A549 (cell line): Measurements from ENCODE around the gene PTPRF. TPM values are rescaled to one million over a fixed set of nuclear protein-coding genes. Genes with fewer than 3 reads are reported as not detected.

Experiments
- ATAC-seq, 2 experiments: fragments of 200-7000 bp in 1 of 2; fragments of >200 bp in 1 of 2; cut with Nextera tagmentation in 1 of 2; cut with Tn5 transposase in 1 of 2; 3 replicates each; pipeline versions ENCODE4 v1.8.0 to v1.9.1; 2018 to 2020; ENCODE audit warnings: mild to moderate bottlenecking in 1 of 2, moderate library complexity in 1 of 2
- CTCF ChIA-PET: fragments of 300-600 bp; sonication (Branson Sonifier 250); formaldehyde crosslinking; extraction: SDS; loops from one replicate; lab custom pipeline; 2021; ENCODE audit warnings: antibody characterized with exemption, inconsistent platforms; lab: Yijun Ruan, JAX
- POLR2A ChIA-PET: fragments of 350-600 bp; formaldehyde crosslinking; extraction: SDS; loops from one replicate; lab custom pipeline; 2021; ENCODE audit warnings: antibody characterized with exemption, inconsistent platforms; lab: Yijun Ruan, JAX
- DNase-seq, 2 experiments: peaks; one replicate each; pipeline versions ENCODE4 v3.0.0 to v3.0.0-alpha.2; 2011 to 2016; ENCODE audit warnings: low read depth in 1 of 2, low spot score in 1 of 2
- FAIRE-seq: peaks from 2 replicates; lab custom pipeline; 2011; peaks lifted over from hg19 to GRCh38; lab: Jason Lieb, UNC
- H3K27ac ChIP-seq, 2 experiments: fragments of >200 bp; sonication (Bioruptor Twin); formaldehyde crosslinking; 3 replicates each; pipeline ENCODE4 v1.5.1; 2016 to 2017
- H3K4me1 ChIP-seq: fragments of >200 bp; sonication (Bioruptor Twin); formaldehyde crosslinking; 3 replicates; pipeline ENCODE4 v1.6.1; 2016
- H3K4me2 ChIP-seq: fragments of >200 bp; sonication (Bioruptor Twin); formaldehyde crosslinking; 3 replicates; pipeline ENCODE4 v1.6.1; 2016
- H3K4me3 ChIP-seq: fragments of >200 bp; sonication (Bioruptor Twin); formaldehyde crosslinking; 3 replicates; pipeline ENCODE4 v1.5.1; 2016
- H3K9me3 ChIP-seq: fragments of >200 bp; sonication (Bioruptor Twin); formaldehyde crosslinking; 3 replicates; pipeline ENCODE4 v1.6.1; 2016
- BHLHE40 ChIP-seq: IDR thresholded peaks from 2 replicates; pipeline ENCODE4 v1.6.1; 2012; ENCODE audit warnings: low read depth, low read length, inconsistent platforms
- CBX2 ChIP-seq: fragments of 200-600 bp; sonication (generic); IDR thresholded peaks from 2 replicates; pipeline ENCODE4 v1.6.1; 2016; ENCODE audit warnings: low read depth, mild to moderate bottlenecking, borderline replicate concordance
- CEBPB ChIP-seq, 2 experiments: fragments of >200 bp in 1 of 2; sonication (Bioruptor Twin) in 1 of 2; formaldehyde crosslinking in 1 of 2; IDR thresholded peaks; 2 replicates each; pipeline ENCODE4 v1.6.1; 2012 to 2016
- CHD2 ChIP-seq: fragments of 150-350 bp; IDR thresholded peaks from 2 replicates; pipeline ENCODE4 v1.6.1; 2014; ENCODE audit warnings: low read length; ENCODE audit not compliant: partially characterized antibody
- EP300 ChIP-seq, 2 experiments: fragments of >200 bp; sonication (Bioruptor Twin); formaldehyde crosslinking; IDR thresholded peaks; 2 replicates in 1 of 2; 3 replicates in 1 of 2; pipeline ENCODE4 v1.6.1; 2016 to 2017
- HES2 ChIP-seq: fragments of >200 bp; sonication (Bioruptor Twin); formaldehyde crosslinking; IDR thresholded peaks from 2 replicates; pipeline ENCODE4 v1.6.1; 2016
- HMGXB4 ChIP-seq: fragments of 250-450 bp; sonication (Bioruptor Pico); IDR thresholded peaks from 2 replicates; pipeline ENCODE4 v1.5.0; 2021; ENCODE audit warnings: mild to moderate bottlenecking, moderate library complexity, borderline replicate concordance
- KDM1A ChIP-seq: fragments of 200-600 bp; sonication (generic); IDR thresholded peaks from 2 replicates; pipeline ENCODE4 v1.6.1; 2016; ENCODE audit warnings: low read depth, mild to moderate bottlenecking
- KDM5A ChIP-seq: fragments of 200-600 bp; sonication (generic); IDR thresholded peaks from 2 replicates; pipeline ENCODE4 v1.6.1; 2016; ENCODE audit warnings: antibody characterized with exemption, mild to moderate bottlenecking
- MAFK ChIP-seq: fragments of 450-650 bp; IDR thresholded peaks from 2 replicates; pipeline ENCODE4 v1.6.1; 2014; ENCODE audit not compliant: partially characterized antibody
- NPAS2 ChIP-seq: fragments of 250-450 bp; sonication (Bioruptor Pico); IDR thresholded peaks from 2 replicates; pipeline ENCODE4 v1.8.0; 2022; ENCODE audit warnings: mild to moderate bottlenecking, moderate library complexity, borderline replicate concordance
- RAD21 ChIP-seq, 2 experiments: fragments of >200 bp in 1 of 2; sonication (Bioruptor Twin) in 1 of 2; formaldehyde crosslinking in 1 of 2; IDR thresholded peaks in 1 of 2; conservative IDR thresholded peaks in 1 of 2; 2 replicates in 1 of 2; 3 replicates in 1 of 2; pipeline ENCODE4 v1.6.1; 2012 to 2018; ENCODE audit warnings: inconsistent platforms in 1 of 2
- RCOR1 ChIP-seq: fragments of 150-350 bp; IDR thresholded peaks from 2 replicates; pipeline ENCODE4 v1.6.1; 2014; ENCODE audit warnings: antibody characterized with exemption, low read length, low read depth
- SREBF2 ChIP-seq: fragments of 450-650 bp; IDR thresholded peaks from 2 replicates; pipeline ENCODE4 v1.6.1; 2014; ENCODE audit warnings: mild to moderate bottlenecking, moderate library complexity
- ZFP36 ChIP-seq: fragments of 450-650 bp; IDR thresholded peaks from 2 replicates; pipeline ENCODE4 v1.6.1; 2014; ENCODE audit warnings: borderline replicate concordance; ENCODE audit not compliant: partially characterized antibody
- ZSCAN20 ChIP-seq: fragments of 250-450 bp; sonication (Bioruptor Pico); IDR thresholded peaks from 2 replicates; pipeline ENCODE4 v1.8.0; 2022; ENCODE audit warnings: mild to moderate bottlenecking, moderate library complexity
- WGBS: methylation state at CpG from one replicate; pipeline ENCODE4 v1.1.6; 2017; ENCODE audit errors: missing lambda C conversion rate; 5-methylcytosine and 5-hydroxymethylcytosine counted together
- polyA plus RNA-seq, 4 experiments: library from polyadenylated mRNA; depleted of rRNA in 3 of 4; stranded (reverse); fragments of >200 nt; fragmentation: RNase III in 1 of 4; extraction: RNeasy Plus Mini Kit Qiagen cat#74134 plus additional on column Dnase treatment in 1 of 4; gene quantifications; 2 replicates in 3 of 4; 3 replicates in 1 of 4; pipeline ENCODE4 v1.2.3, GENCODE V29; 2011 to 2017
- TF ChIP-seq, protein P1 (sequence below): IDR thresholded peaks from 2 replicates; pipeline ENCODE4 v1.6.1; 2012
- TF ChIP-seq, protein P2 (sequence below): fragments of >200 bp; sonication (Bioruptor Twin); formaldehyde crosslinking; IDR thresholded peaks from 3 replicates; pipeline ENCODE4 v1.5.1; 2016
- TF ChIP-seq, protein P3 (sequence below): IDR thresholded peaks from 2 replicates; pipeline ENCODE4 v1.6.1; 2012

Gene PTPRF
- polyA plus RNA-seq, 2 of the 4 experiments (the other 2 are of a cell fraction): 68.5 to 96.5 TPM

DNA sequence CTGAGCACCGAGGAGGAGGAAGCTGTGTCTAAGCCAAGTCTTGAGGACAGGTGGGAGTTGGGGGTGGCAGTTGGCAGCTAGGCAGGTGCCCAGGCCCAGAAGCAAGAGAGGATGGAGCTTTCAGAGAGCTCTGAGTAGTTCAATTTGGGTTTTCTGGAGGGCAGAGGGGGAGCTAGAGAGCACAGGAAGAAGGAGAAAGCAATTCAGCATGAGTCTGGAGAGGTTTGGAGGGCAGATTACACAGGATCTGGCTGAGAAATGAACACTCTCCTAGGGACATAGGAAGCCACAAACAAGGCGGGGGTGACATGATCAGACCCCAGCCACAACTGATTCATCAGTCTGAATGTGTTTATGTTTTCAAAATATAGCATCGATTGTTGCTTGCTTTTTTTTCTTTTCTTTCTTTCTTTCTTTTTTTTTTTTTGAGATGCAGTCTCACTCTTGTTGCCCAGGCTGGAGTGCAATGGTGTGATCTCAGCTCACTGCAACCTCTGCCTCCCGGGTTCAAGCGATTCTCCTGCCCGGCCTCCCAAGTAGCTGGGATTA lies 23.8 kb downstream of the PTPRF start:
- DNase-seq (peak; percentile 27 to 56), ATAC-seq (peak; percentile 71 to 77), FAIRE-seq (no peak)
- no peak overlapping the region for H3K4me2 ChIP-seq
- ChIA-PET CTCF (interaction anchor here (0.7 to 1.3 kb wide), 7 partner anchors 16 to 111 kb away, joined by 3 to 6 read pairs (median 3); no protein-coding TSS in a partner anchor), POLR2A (interaction anchor here (0.9 kb wide), 1 partner anchor 96 kb away, joined by 6 read pairs; the partner anchor contains the start of gene KDM4A)
- H3K4me1 ChIP-seq: peaks cover 39% of the 10 kb centered on the region
- no peaks in the 10 kb centered on the region for H3K9me3 ChIP-seq
- no peak for TF ChIP-seq SREBF2
- TF ChIP-seq RCOR1: no peak
- TF ChIP-seq, protein P1, sequence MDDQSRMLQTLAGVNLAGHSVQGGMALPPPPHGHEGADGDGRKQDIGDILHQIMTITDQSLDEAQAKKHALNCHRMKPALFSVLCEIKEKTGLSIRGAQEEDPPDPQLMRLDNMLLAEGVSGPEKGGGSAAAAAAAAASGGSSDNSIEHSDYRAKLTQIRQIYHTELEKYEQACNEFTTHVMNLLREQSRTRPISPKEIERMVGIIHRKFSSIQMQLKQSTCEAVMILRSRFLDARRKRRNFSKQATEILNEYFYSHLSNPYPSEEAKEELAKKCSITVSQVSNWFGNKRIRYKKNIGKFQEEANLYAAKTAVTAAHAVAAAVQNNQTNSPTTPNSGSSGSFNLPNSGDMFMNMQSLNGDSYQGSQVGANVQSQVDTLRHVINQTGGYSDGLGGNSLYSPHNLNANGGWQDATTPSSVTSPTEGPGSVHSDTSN: no peak
- TF ChIP-seq KDM1A: no peak
- no peak for TF ChIP-seq MAFK
- TF ChIP-seq, protein P2, sequence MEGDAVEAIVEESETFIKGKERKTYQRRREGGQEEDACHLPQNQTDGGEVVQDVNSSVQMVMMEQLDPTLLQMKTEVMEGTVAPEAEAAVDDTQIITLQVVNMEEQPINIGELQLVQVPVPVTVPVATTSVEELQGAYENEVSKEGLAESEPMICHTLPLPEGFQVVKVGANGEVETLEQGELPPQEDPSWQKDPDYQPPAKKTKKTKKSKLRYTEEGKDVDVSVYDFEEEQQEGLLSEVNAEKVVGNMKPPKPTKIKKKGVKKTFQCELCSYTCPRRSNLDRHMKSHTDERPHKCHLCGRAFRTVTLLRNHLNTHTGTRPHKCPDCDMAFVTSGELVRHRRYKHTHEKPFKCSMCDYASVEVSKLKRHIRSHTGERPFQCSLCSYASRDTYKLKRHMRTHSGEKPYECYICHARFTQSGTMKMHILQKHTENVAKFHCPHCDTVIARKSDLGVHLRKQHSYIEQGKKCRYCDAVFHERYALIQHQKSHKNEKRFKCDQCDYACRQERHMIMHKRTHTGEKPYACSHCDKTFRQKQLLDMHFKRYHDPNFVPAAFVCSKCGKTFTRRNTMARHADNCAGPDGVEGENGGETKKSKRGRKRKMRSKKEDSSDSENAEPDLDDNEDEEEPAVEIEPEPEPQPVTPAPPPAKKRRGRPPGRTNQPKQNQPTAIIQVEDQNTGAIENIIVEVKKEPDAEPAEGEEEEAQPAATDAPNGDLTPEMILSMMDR: peak; percentile 38; the same call in 2 of the 3 replicates
- peak overlapping the region in 1 of 2 experiments; percentile 71; a peak in 3 of 6 replicates for H3K27ac ChIP-seq
- no peak overlapping the region for H3K4me3 ChIP-seq
- 76% methylated on average over 6 of the region's 6 CpGs for WGBS

DNA sequence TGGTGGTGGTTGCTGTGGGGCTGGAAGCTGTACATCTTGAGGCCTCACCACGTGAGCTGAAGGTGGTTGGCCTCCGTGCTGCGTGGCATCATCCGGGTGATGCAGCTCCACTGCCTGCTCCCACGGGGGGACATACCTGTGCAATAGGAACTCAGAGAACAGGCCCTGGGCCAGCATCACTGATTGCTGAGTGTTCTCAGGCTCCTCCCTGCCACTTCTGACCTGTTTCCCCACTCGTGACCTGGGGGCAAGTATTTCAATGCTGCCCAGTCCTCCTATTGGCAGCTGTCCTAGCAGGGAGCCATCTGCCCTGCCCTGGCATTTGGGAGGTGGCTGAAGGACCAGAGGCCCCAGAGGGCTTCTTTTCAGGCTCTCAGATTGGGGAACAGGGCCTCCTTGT lies 26.1 kb downstream of the PTPRF start:
- no peak for TF ChIP-seq EP300 (IDR thresholded peaks at IDR 0.05)
- TF ChIP-seq BHLHE40: no peak
- TF ChIP-seq, protein P3, sequence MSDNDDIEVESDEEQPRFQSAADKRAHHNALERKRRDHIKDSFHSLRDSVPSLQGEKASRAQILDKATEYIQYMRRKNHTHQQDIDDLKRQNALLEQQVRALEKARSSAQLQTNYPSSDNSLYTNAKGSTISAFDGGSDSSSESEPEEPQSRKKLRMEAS: no peak
- TF ChIP-seq ZSCAN20 (CRISPR knock-in tag): no peak
- no peak for TF ChIP-seq CHD2
- TF ChIP-seq ZFP36: no peak
- TF ChIP-seq HES2: no peak
- TF ChIP-seq HMGXB4: no peak
- TF ChIP-seq, all 56 proteins: peak for 0
- Histone ChIP-seq H3K9me3 (no peaks in the 10 kb centered on the region), H3K4me1 (peaks cover 27% of the 10 kb centered on the region), H3K4me3 (no peak overlapping the region), H3K27ac (peak overlapping the region in 1 of 2 experiments; percentile 62; a peak in 1 of 6 replicates), H3K4me2 (no peak overlapping the region)
- 100% methylated on average over 1 of the region's 6 CpGs for WGBS
- ChIA-PET CTCF (no interaction called here), POLR2A (interaction anchor here (0.6 kb wide), 1 partner anchor 112 kb away, joined by 6 read pairs; no protein-coding TSS in a partner anchor)
- ATAC-seq (no peak), FAIRE-seq (no peak), DNase-seq (no peak)

DNA sequence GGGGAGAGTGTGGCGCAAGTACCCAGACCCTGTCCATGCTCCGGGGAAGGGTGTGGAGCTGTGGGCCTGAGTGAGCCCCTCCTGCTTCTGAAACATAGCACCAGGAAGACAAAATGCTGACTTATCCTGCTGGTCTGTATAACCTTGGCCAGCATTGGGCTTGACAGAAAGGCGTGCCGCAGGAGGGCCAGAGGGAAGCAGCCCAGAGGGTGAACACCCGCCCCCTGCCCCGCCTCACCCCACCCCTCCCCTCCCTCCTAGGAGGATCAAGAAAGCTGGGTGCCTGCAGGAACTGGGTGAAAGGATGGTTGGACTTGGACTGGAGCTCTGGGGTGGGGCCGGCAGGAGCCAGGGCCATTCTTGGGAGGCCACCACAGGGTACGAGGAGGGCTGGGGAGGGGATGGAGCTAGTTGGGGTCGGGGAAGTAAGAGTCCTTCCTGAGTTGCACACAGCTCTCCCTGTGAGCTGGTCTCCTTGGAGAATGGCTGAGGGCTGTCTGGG lies 27.1 kb downstream of the PTPRF start:
- no peak overlapping the region for H3K4me3 ChIP-seq
- ChIA-PET CTCF (interaction anchor here (0.6 to 1.5 kb wide), 2 partner anchors 28 to 490 kb away, joined by 3 to 4 read pairs; no protein-coding TSS in a partner anchor), POLR2A (interaction anchor here (0.6 kb wide), 1 partner anchor 10 kb away, joined by 8 read pairs; no protein-coding TSS in a partner anchor)
- H3K4me2 ChIP-seq: 0 out of 3 replicates have a peak overlapping the region, but pooled peaks have one; percentile 19
- ATAC-seq (peak in 1 of 2 experiments; percentile 56; a peak in 3 of 6 replicates), DNase-seq (peak in 1 of 2 experiments; percentile 40), FAIRE-seq (no peak)
- TF ChIP-seq CEBPB (IDR thresholded peaks at IDR 0.05): no peak
- TF ChIP-seq KDM5A: no peak
- TF ChIP-seq HMGXB4: no peak
- no peak for TF ChIP-seq RAD21 (conservative IDR thresholded peaks at IDR 0.05 in 1 of 2, IDR thresholded peaks at IDR 0.05 in 1 of 2)
- TF ChIP-seq CBX2: no peak
- TF ChIP-seq, protein P1: no peak
- no peak for TF ChIP-seq NPAS2 (CRISPR knock-in tag)
- 63% methylated on average over 8 of the region's 9 CpGs for WGBS
- H3K9me3 ChIP-seq: no peaks in the 10 kb centered on the region
- H3K4me1 ChIP-seq: peaks cover 17% of the 10 kb centered on the region
- peak overlapping the region in 1 of 2 experiments; percentile 62; a peak in 4 of 6 replicates for H3K27ac ChIP-seq
